GM11168 (cell line): ENCODE results near the gene C10orf95.

Experiments
- in situ Hi-C: fragments of 300-500 bp; cut with MboI; formaldehyde crosslinking; loops from one replicate; pipeline ENCODE4 v1.12.0; 2022; ENCODE audit warnings: low sequenced_read_pairs; ENCODE audit not compliant: unreplicated experiment

The C10orf95 gene

GRCh38 chr10:102419269-102420180 is 31.8 kb downstream of the C10orf95 start:
- in situ Hi-C loops = no loop called here

- in situ Hi-C loops = no loop called here
Measured at GRCh38 chr10:102418622-102419268, 32.6 kb downstream of the C10orf95 start, which contains the start of gene PSD. PSD (minus strand) TSS chr10:102418785; CDS start chr10:102417038, 1,747 bp downstream.

- in situ Hi-C loops = no loop called here
Measured at GRCh38 chr10:102416695-102417094, 34.6 kb downstream of the C10orf95 start.

GRCh38 chr10:102416283-102416682 is 35.1 kb downstream of the C10orf95 start:
- in situ Hi-C loops = no loop called here

- in situ Hi-C loops = no loop called here
Measured at GRCh38 chr10:102414749-102415148, 36.6 kb downstream of the C10orf95 start.

- in situ Hi-C loops = no loop called here
Measured at GRCh38 chr10:102413806-102414561, 37.4 kb downstream of the C10orf95 start.

GRCh38 chr10:102413053-102413705 is 38.2 kb downstream of the C10orf95 start:
- in situ Hi-C loops = no loop called here

- in situ Hi-C loops = no loop called here
Measured at GRCh38 chr10:102412293-102412692, 39.0 kb downstream of the C10orf95 start.

- in situ Hi-C loops = no loop called here
Measured at GRCh38 chr10:102411341-102412255, 39.7 kb downstream of the C10orf95 start.

- in situ Hi-C loops = no loop called here
Measured at GRCh38 chr10:102410429-102411073, 40.8 kb downstream of the C10orf95 start.

GRCh38 chr10:102409604-102410428 is 41.5 kb downstream of the C10orf95 start:
- in situ Hi-C loops = no loop called here

- in situ Hi-C loops = no loop called here
Measured at GRCh38 chr10:102408728-102409603, 42.4 kb downstream of the C10orf95 start.

GRCh38 chr10:102408131-102408727 is 43.1 kb downstream of the C10orf95 start:
- in situ Hi-C loops = no loop called here

GRCh38 chr10:102407425-102408130 is 43.8 kb downstream of the C10orf95 start:
- in situ Hi-C loops = no loop called here

GRCh38 chr10:102406815-102407214 is 44.5 kb downstream of the C10orf95 start:
- in situ Hi-C loops = no loop called here

GRCh38 chr10:102405632-102406031 is 45.7 kb downstream of the C10orf95 start:
- in situ Hi-C loops = no loop called here
